Stimulated activated CD8-positive, alpha-beta memory T cell treated with anti-CD3 and anti-CD28 coated beads, Interleukin-12 subunit alpha, Interleukin-12 subunit beta, amount 100 ng/mL, for 24 hours (primary cell): ENCODE data around the gene CALCB.
"Not testable (repeated sequence)": the region's sequence is repeated elsewhere in the genome, so short reads cannot be mapped to it uniquely, and the experiment has no call there.

Experiments
- DNase-seq: peaks from one replicate; pipeline ENCODE4 v3.0.0-alpha.2; 2020; ENCODE audit errors: extremely low read depth

Gene CALCB

GRCh38 chr11:15073361-15074205 is at the start of gene CALCB:
Gene CALCB, plus strand, starts transcription at chr11:15073593. Its CDS starts 1,126 bp downstream, at chr11:15074719.
- DNase-seq, result no peak

- DNase-seq, result no peak
Measured at GRCh38 chr11:15027011-15027410, 46.4 kb upstream of the CALCB start.

GRCh38 chr11:15027956-15028355 is 45.4 kb upstream of the CALCB start:
- DNase-seq, result no peak

GRCh38 chr11:15028379-15028778 is 45.0 kb upstream of the CALCB start:
- no peak for DNase-seq

GRCh38 chr11:15031945-15032344 is 41.4 kb upstream of the CALCB start:
- not testable (repeated sequence) for DNase-seq

GRCh38 chr11:15034687-15035267 is 38.6 kb upstream of the CALCB start:
- no peak for DNase-seq

GRCh38 chr11:15035283-15035682 is 38.1 kb upstream of the CALCB start:
- no peak for DNase-seq

GRCh38 chr11:15038963-15039362 is 34.4 kb upstream of the CALCB start:
- no peak for DNase-seq

GRCh38 chr11:15045209-15045608 is 28.2 kb upstream of the CALCB start:
- DNase-seq, result no peak

GRCh38 chr11:15045891-15046290 is 27.5 kb upstream of the CALCB start:
- no peak for DNase-seq

GRCh38 chr11:15046673-15047072 is 26.7 kb upstream of the CALCB start:
- DNase-seq, result not testable (repeated sequence)

- DNase-seq, result no peak
Measured at GRCh38 chr11:15048616-15049015, 24.8 kb upstream of the CALCB start.

- no peak for DNase-seq
Measured at GRCh38 chr11:15053191-15053685, 20.2 kb upstream of the CALCB start.

- DNase-seq, result no peak
Measured at GRCh38 chr11:15055620-15056356, 17.6 kb upstream of the CALCB start.

GRCh38 chr11:15057329-15057728 is 16.1 kb upstream of the CALCB start:
- DNase-seq, result no peak

GRCh38 chr11:15059132-15059915 is 14.1 kb upstream of the CALCB start:
- no peak for DNase-seq

- no peak for DNase-seq
Measured at GRCh38 chr11:15062599-15062998, 10.8 kb upstream of the CALCB start.

- DNase-seq, result not testable (repeated sequence)
Measured at GRCh38 chr11:15069751-15070150, 3.6 kb upstream of the CALCB start.

GRCh38 chr11:15071556-15072255 is 1.7 kb upstream of the CALCB start:
- DNase-seq, result no peak

GRCh38 chr11:15072551-15073143 is 746 bp upstream of the CALCB start:
- no peak for DNase-seq
